ENCODE measurements around the gene CREBBP.

- TF ChIP-seq EGR1 (IDR thresholded peaks at IDR 0.05) (no peak), CREB1 (IDR thresholded peaks at IDR 0.05; ENCODE audit: low read depth) (no peak), USF1 (IDR thresholded peaks at IDR 0.05) (no peak), CEBPB (IDR thresholded peaks at IDR 0.05) (no peak), TAF1 (IDR thresholded peaks at IDR 0.05; ENCODE audit: low read depth) (no peak)
These were observed 4.4 kb downstream of the CREBBP start for GRCh38 chr16:3876160-3876559.

Data from Ishikawa (cell line).